DMS53 treated with DMSO at 0.1 percent for 48 hours (cell line): Measurements from ENCODE around the gene PPP2R2C.

Experiments used
- DNase-seq: peaks from one replicate; lab custom pipeline; 2025; ENCODE audit not compliant: unreplicated experiment; lab: John Stamatoyannopoulos, UW

Gene PPP2R2C

DNA sequence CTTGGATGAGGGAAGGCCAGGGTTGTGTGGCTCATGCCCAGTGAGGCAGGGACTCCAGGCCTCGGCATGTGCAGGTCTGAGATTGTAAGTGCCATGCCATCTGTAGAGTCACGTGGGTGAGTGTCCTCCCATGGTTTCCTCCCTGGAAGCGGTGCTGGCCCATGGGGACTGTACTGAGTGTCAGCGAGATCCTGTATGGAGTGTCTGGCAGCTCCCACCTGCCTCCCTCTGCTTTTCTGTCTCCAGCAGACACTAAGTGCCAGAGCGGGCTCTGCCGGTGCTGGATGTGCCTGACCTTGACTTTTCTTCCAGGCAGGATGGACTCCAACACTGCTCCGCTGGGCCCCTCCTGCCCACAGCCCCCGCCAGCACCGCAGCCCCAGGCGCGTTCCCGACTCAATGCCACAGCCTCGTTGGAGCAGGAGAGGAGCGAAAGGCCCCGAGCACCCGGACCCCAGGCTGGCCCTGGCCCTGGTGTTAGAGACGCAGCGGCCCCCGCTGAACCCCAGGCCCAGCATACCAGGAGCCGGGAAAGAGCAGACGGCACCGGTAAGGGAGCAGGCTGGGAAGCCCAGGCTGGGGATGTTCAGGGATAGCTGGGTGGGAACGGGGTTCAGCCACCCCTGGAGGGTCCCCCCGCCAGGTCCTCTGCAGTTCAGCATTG lies 195.1 kb downstream of the PPP2R2C start:
- DNase-seq, result no peak

DNA sequence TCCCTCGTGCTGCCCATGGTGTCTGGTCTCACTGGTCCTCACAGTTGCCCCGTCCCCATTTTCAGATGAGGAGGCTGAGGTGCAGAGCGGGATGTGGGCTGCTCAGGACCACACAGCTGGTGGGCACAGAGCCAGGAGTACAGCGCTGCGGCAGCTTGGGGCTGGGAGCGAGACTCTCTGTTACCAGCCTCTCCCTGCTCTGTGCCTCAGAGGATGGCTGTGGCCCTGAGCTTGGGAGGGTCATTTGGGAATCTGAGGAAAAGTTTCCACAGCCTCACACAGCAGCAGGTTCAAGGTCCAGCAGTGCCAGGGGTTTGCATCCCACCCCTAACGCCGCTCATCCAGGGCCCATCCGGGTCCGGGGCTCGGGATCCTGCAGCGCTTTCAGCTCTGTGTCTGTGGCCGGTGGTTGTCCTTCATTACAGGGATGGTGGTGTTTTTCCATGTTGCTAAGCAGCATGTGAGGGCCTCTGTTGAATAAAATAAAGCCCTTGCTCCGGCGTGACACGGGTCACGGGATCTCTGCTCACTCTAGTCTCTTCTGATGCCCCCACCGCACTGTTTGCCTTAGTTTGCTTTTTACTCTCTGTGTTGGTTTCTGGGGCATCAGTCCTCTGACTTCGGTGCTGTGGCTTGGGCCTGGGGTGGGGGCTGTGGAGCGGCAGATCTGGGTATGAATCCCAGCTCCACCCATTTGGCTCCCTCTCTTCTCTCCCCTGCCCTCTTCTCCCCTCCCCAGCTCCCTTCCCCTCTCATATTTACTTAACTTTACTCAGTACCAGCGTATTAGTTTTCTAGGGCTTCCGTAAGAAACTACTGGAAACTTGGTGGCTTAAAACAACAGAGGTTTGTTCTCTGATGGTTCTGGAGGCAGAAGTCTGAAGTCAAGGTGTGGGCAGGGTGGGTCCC lies 196.3 kb downstream of the PPP2R2C start:
- no peak for DNase-seq

DNA sequence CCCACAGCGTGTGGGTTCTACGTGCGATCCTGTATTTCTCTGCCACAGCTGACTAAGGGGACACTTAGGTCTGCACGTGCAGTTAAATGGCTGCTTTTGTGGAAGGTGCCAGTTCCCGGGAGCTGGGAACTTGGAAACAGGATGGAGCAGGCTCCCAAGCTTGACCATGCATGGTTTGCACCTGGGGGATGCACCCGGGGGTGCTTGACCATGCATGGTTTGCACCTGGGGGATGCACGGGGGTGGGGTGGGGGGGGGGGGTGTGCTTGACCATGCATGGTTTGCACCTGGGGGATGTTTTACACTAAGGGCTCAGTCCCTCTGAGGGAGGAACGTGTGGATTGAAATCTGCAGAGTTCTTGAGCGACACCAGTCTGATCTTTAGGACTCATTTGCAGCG lies 197.1 kb downstream of the PPP2R2C start:
- DNase-seq, result no peak

DNA sequence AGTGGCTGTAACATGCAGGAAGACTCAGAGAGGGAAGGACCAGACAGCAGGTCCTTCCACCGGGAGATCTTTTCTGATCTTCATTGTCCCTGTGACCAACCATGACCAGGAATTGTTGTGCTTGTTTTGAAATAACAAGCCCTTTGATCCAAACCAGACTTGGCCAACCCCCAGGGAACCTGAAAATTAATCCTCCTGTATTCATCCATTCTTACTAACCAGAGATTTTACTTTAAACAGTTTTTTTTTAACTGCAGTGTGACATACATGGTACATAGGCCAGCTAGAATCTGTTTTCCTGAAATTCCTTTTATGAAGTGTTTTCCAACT lies 198.8 kb downstream of the PPP2R2C start:
- no peak for DNase-seq

DNA sequence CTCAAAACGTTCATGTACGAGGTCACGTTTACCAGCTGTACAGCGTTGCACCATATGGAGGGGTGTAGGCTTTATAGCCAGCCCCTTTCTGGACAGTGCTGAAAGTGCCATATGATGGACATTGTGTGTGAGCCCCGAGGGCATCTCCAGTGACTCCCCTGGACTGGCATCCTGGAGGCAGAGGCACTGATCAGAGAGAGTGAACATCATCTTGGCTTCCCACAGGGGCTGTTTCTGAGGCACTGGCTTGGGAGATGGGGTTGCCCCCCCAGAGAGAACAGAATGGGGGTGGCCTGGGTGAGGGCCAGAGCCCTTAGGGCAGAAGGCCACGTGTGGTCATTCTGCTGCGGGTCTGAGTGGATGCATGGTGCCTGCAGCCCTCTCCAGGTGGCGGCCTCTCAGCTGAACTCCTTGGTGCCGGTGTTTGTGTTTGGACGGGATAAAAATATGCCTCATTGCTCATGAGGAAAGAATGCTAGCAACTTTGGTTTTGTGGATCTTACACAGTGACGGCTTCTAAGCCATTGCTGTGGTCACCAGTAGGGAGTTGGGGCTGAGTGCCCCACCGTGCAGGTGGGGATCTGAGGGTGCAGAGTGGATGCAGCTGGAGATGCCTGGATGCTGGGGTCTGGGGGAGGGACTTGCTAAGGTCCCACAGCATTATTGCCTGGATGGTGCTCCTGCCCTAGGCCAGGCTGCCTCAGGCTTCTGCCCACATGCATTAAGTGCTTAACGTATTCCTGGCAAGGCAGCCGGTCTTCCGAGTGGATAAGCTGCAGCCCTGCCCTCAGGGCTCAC lies 199.4 kb downstream of the PPP2R2C start:
- DNase-seq, result no peak

DNA sequence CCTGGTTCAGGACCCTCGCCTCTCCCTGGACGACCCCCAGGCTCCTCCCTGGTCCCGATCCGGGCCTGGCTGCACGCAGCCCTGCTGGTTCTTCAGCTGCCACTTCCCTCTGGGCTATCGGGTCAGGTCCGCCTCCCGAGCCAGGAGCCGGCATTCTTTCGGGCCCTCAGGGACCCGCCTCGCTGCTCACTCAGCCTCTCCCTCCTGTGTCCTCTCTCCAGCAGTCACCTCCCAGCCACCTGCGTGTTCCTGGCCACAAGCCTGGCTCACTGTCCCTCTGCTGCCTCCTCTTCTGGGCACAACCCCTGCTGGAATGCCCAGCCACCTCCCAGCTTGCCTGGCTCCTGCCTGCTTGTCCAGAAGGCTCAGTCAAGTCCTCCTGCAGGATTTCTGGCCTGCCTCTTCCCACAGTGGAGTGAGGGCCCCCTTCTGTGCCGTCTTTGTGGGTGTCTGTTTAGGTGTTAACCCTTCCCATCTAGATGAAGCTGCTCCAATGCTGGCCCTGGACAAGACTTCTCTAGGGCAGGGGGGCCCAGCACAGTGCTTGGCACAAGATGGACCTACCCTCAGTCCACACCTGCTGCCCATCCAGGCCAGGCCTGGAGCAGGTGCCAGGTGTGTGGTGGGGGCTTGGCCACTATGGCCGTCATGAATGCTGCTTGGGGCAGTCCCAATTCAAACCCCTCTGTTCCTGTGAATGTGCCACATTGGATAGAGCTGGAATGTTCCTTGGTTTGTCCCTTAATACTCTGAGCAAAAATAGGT lies 200.5 kb downstream of the PPP2R2C start:
- DNase-seq, result no peak

DNA sequence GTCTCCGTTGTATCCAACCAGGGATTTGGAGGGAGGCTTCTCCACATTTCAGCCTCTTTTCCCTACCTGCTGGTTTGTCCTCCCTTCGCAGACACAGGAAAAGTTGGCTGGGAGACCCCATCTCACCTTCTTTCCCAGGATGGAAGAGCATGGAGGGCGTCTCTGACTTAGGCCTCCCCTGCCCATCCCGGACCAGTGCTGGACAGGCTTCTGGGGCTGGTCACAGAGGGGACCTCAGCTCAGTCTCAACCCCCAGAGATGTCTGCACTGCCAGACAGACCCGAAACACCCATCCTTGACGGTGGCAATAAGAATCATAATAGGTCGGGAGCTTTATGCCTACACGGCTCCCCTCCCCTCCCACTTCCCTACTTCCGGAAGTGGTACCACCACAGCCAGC lies 201.2 kb downstream of the PPP2R2C start:
- DNase-seq, result no peak

DNA sequence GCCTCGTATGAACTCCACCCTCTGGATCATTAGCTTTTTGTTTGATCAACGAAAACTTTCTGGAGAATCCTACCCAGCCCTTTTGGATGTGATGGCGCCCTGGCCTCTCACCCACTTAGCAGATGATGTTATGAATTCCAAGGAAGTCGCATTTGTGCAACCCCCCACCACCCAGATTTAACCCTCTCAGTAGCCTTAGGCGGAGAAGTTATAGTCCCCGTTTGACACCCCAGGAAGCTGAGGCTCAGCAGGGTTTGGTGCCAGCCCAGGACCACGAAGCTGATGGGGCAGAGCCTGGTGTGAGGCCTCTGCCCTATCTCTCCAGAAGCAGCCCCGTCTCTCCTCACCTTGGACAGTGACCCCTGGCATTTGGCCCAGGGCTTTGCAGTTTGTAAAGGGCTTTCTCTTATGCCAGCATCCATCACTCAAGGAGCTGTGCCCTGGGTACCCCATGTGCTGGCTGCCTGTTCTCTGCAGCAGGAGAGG lies 201.7 kb downstream of the PPP2R2C start:
- no peak for DNase-seq
